GM21825 (cell line): ENCODE results near the gene OTOA.
"Not testable (repeated sequence)": the region's sequence is repeated elsewhere in the genome, so short reads cannot be mapped to it uniquely, and the experiment has no call there.

ENCODE experiments used
- ATAC-seq: cut with Tn5 transposase; IDR thresholded peaks from one replicate; pipeline ENCODE4 v1.9.1; 2021; ENCODE audit warnings: mild to moderate bottlenecking, moderate library complexity; ENCODE audit not compliant: unreplicated experiment

Gene OTOA

GRCh38 chr16:21663889-21664647 lies at the start of gene OTOA:
OTOA (plus strand) TSS chr16:21663968; CDS start chr16:21678515, 14,547 bp downstream.
- no peak for ATAC-seq

GRCh38 chr16:21614896-21615295 lies 48.9 kb upstream of the OTOA start:
- no peak for ATAC-seq

DNA sequence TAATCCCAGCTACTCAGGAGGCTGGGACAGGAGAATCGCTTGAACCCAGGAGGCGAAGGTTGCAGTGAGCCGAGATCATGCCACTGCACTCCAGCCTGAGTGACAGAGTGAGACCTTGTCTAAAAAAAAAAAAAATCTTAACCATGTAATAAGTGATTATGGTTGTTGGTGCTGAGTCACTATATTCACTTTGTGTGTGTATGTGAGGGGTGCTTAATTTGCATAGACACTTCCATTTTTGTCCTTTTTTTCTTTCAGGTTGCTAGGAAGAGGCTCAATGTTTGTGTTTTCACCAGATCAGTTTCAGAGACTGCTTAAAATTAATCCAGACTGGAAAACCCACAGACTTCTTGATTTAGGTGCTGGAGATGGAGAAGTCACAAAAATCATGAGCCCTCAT lies 46.2 kb upstream of the OTOA start:
- no peak for ATAC-seq

GRCh38 chr16:21618281-21618680 lies 45.5 kb upstream of the OTOA start:
- ATAC-seq, result no peak

- ATAC-seq, result no peak
Measured at GRCh38 chr16:21619765-21620425, 43.9 kb upstream of the OTOA start.

DNA sequence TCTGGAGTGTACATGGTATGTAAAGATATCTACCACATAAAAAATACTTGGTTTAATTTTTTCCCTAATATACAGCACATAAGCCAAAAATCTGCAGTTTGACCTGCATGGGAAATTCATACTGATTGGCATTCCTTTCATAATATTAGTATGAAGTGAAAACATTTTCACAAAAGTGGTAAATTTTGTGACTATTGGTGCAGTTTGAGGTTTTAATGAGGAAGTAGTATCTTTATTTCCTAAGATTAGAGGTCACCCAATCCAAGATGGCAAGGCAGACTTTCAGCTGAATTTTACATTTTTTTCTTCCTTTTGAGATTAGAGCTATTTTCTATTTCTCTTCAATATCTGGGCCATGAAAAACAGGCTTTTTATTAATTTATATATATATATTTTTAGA lies 43.2 kb upstream of the OTOA start:
- ATAC-seq, result no peak

GRCh38 chr16:21622545-21622944 lies 41.2 kb upstream of the OTOA start:
- ATAC-seq, result no peak

GRCh38 chr16:21625026-21625425 lies 38.7 kb upstream of the OTOA start:
- no peak for ATAC-seq

- ATAC-seq, result no peak
Measured at GRCh38 chr16:21626659-21627277, 37.0 kb upstream of the OTOA start.

GRCh38 chr16:21628121-21628726 lies 35.5 kb upstream of the OTOA start:
- no peak for ATAC-seq

DNA sequence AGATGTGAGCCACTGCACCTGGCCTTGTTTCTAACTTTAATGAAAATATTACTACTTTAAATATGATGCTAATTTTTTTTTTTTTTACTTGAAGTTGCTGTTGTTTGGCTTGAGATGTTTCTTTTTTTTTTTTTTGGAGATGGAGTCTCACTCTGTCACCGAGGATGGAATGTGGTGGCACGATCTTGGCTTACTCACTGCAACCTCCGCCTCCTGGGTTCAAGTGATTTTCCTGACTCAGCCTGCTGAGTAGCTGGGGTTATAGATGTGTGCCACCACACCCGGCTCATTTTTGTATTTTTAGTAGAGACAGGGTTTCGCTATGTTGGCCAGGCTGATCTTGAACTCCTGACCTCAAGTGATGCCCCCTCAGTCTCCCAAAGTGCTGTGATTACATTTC lies 35.0 kb upstream of the OTOA start:
- ATAC-seq, result no peak

DNA sequence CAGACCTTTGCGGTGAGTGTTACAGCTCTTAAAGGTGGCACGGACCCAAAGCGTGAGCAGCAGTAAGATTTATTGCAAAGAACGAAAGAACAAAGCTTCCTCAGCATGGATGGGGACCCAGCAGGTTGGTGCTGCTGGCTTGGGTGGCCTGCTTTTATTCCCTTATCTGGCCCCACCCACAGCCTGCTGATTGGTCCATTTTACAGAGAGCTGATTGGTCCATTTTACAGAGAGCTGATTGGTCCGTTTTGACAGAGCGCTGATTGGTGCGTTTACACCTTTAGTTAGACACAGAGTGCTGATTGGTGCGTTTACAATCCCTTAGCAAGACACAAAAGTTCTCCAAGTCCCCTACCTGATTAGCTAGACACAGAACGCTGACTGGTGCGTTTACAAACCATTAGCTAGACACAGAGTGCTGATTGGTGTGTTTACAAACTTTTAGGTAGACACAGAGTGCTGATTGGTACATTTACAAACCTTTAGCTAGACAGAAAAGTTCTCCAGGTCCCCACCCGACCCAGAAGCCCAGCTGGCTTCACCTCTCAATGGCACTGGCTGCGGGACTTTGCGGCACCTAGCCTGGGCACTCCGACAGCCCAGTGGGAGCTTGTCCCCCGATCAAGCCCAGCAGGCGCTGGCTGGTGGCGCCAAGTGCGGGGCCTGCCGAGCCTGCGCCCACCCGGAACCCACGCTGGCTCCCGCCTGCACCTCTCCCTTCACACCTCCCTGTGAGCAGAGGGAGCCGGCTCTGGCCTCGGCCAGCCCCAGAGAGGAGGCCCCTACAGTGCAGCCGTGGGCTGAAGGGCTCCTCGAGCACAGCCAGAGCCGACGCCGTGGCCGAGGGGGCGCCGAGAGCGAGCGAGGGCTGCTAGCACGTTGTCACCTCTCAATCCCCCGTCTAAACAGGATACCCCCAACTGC lies 33.9 kb upstream of the OTOA start:
- ATAC-seq, result not testable (repeated sequence)

DNA sequence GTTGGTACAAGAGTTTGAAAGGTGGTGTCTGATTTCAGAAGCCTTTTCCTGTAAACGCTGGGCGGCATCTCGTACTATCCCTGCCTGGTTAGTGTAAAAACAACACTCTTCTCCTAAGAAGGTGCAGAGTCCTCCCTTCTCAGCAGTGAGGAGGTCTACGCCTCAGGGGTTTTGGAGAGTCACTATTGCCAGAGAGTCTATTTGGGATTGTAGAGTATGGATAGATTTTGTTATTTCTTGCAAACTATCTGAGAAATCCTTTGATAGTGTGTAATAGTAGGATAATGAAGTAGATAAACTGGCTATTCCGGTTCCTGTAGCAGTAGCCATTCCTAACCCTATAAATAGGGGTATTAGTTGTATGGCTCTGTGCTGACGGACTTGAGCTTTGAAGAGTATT lies 32.9 kb upstream of the OTOA start:
- not testable (repeated sequence) for ATAC-seq

DNA sequence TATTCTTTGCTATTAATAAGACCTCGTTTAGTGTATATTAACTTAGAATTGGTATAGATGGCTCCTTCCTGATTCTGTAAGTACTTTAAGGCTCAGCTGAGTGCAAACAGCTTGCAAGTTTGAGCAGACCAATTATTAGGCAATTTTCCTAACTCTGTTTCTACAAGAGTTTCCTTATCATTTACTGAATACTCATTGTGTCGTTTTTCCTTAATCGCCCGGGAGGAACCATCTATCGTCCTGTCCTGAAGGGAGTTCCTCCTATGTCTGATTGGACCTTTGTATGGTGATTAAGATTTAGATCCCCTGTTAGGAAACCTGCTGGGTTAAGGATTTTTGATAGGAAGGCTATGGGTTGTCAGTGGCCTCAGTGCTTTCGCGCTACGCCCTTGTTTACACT lies 32.4 kb upstream of the OTOA start:
- not testable (repeated sequence) for ATAC-seq

DNA sequence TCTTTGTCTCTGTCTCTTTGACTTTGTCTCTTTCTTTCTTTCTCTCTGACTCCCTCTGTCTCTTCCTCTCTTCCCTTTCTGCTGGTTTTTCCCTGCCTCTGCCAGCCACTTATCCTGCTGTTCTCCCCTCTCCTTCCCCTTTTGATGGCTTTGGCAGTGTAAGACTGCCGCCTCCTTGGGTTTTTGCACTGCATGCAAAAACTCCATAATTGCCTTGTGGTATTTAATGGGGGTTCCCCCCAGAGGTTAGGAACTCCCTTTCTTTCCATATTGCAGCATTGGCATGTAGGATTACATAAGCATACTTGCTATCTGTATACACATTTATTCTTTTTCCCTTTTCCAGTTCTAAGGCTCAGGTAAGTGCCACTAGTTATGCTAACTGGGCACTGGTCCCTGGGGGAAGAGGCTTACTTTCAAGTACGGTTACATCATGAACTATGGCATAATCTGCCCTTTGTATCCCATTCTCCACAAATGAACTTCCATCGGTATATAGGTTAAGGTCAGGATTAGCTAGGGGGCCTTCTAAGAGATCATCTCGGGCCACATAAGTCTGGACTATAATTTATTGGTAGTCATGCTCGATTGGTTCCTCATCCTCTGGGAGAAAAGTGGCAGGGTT lies 31.7 kb upstream of the OTOA start:
- not testable (repeated sequence) for ATAC-seq

DNA sequence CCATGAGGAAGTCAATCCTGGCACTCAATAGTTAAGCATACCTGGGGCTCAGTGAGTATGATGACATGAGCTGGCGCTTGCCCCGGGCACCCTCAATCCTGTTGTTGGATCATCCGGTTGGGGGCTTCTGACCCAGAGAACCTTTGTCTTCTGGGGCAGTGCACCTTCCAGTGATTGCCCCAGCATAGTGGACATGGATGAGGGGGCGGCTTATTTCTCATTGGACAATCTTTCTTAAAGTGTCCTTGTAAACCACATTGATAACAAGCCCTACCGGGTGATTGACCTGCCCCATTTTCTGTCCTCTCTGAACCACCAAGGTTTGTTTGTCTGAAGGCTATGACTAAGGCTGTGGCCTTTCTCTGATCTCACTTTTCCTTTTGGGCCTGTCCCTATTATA lies 29.6 kb upstream of the OTOA start:
- no peak for ATAC-seq

DNA sequence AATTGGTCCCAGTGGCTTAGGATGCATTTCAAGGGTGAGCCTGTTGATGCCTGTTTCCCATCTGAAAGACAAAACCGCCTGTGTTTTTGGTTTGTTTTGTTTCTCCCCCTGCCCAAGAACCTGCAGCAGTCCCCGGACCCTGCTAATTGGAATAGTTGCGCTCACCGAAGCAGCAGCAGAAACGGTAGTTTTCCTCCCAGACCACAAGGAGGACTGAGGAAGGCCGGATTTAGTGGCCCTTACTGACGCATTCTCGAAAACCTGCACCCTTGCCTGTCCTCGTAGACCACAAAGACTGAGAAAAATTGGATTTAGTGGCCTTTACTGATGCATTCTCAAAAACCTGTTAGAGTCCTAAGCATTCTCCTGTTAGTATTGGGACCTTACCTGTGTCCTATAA lies 28.1 kb upstream of the OTOA start:
- not testable (repeated sequence) for ATAC-seq

DNA sequence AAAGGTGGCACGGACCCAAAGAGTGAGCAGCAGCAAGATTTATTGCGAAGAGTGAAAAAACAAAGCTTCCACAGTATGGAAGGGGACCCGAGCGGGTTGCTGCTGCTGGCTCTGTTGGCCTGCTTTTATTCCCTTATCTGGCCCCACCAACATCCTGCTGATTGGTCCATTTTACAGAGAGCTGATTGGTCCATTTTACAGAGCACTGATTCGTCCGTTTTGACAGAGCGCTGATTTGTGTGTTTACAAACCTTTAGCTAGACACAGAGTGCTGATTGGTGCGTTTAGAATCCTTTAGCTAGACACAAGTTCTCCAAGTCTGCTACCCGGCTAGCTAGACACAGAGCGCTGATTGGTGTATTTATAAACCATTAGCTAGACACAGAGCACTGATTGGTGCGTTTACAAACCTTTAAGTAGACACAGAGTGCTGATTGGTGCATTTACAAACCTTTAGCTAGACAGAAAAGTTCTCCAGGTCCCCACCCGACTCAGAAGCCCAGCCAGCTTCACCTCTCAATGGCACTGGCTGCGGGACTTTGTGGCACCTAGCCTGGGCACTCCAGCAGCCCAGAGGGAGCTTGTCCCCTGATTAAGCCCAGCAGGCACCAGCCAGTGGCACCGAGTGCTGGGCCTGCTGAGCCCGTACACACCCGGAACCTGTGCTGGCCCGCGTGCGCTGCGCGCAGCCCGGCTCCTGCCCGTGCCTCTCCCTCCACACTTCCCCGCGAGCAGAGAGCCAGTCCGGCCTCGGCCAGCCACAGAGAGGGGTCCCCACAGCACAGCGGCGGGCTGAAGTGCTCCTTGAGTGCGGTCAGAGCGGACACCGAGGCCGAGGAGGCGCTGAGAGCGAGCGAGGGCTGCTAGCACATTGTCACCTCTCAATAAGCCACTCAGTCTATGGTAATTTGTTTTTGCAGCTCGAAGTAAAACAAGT lies 26.5 kb upstream of the OTOA start:
- no peak for ATAC-seq

DNA sequence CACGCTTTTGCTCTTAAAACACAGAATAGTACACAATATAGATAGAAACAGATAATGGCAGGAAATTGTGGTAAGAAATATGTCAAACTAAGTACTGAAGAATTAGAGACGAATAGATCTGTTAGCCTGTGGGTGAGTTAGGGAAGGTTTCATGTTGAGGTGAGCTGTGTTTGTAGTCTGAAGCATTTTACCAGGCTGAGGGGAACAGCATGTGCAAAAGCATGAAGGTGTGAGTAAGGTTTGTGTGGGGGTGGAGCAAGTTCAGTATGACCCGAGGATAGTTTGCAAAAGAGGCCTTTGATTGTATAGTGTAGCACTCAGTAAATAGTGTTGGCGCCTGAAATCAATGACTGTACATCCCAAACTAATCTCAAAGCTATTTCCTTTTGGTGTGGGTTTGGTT lies 25.2 kb upstream of the OTOA start:
- ATAC-seq, result no peak
